Adrenal gland (tissue), 12 donors: ENCODE results near the gene LINC01488. TPM values are rescaled to one million over a fixed set of nuclear protein-coding genes. Genes with fewer than 3 reads are reported as not detected.

Experiments
- DNase-seq, 7 donors: peaks; one replicate each; pipeline ENCODE4 v3.0.0-alpha.2; 2019 to 2020
- H3K27ac ChIP-seq, 5 donors: fragments of 200-600 bp; sonication (generic) in 4 of 5; 1 replicate in 3 of 5; 2 replicates in 2 of 5; pipeline versions ENCODE4 v1.5.1 to v1.8.0; 2016 to 2020; ENCODE audit warnings: mild to moderate bottlenecking in 1 of 5
- H3K27me3 ChIP-seq: fragments of 200-600 bp; 2 replicates; pipeline ENCODE4 v1.8.0; 2021
- H3K36me3 ChIP-seq, 2 donors: fragments of 200-600 bp; replicated peaks in 1 of 2; 1 replicate in 1 of 2; 2 replicates in 1 of 2; pipeline versions ENCODE4 v1.5.1 to v1.8.0; 2018 to 2022
- H3K4me1 ChIP-seq, 2 donors: fragments of 200-600 bp; replicated peaks in 1 of 2; 1 replicate in 1 of 2; 2 replicates in 1 of 2; pipeline versions ENCODE4 v1.5.1 to v1.8.0; 2018 to 2021
- H3K4me3 ChIP-seq, 4 donors: fragments of 200-600 bp; sonication (generic) in 3 of 4; one replicate each; pipeline ENCODE4 v1.5.1; 2016 to 2018
- H3K9me3 ChIP-seq, 3 donors: fragments of 200-600 bp; sonication (generic) in 1 of 3; replicated peaks in 1 of 3; 1 replicate in 2 of 3; 2 replicates in 1 of 3; pipeline versions ENCODE4 v1.5.1 to v1.8.0; 2016 to 2021
- CTCF ChIP-seq, 6 experiments: fragments of 450-650 bp in 4 of 6; fragments of 200-600 bp in 2 of 6; sonication (generic) in 1 of 6; IDR thresholded peaks; 1 replicate in 5 of 6; 2 replicates in 1 of 6; pipeline versions ENCODE4 v1.5.1 to v1.8.0; 2016 to 2021; ENCODE audit warnings: antibody characterized with exemption in 6 of 6, mild to moderate bottlenecking in 2 of 6, moderate library complexity in 1 of 6
- POLR2A ChIP-seq, 2 donors: fragments of 450-650 bp; IDR thresholded peaks; one replicate each; pipeline ENCODE4 v1.6.1; 2017; ENCODE audit warnings: antibody characterized with exemption in 2 of 2, mild to moderate bottlenecking in 2 of 2, moderate library complexity in 1 of 2
- WGBS, 4 donors: extraction: QIAGEN DNeasy Blood & Tissue Kit in 2 of 4; methylation state at CpG; one replicate each; pipeline versions ENCODE4 v1.1.5 to v1.1.7; 2013 to 2017; 5-methylcytosine and 5-hydroxymethylcytosine counted together
- intact Hi-C, 2 donors: fragments of 100-400 bp; cut with DNase I; formaldehyde crosslinking; loops; one replicate each; pipeline versions ENCODE4 v1.14.1 to v1.15.0; 2022 to 2023
- polyA plus RNA-seq, 3 donors: library from polyadenylated mRNA; stranded (reverse); fragments of 200-250 nt in 2 of 3; fragments of 350-450 nt in 1 of 3; fragmentation: Illumina TruSeq in 1 of 3; extraction: RNeasy Lipid Tissue Mini Kit (QIAGEN cat#74804) in 1 of 3; gene quantifications; one replicate each; pipeline ENCODE4 v1.2.3, GENCODE V29; 2013 to 2014
- total RNA-seq, 9 donors: library from RNA; depleted of rRNA in 4 of 9; stranded (reverse); fragments of >200 nt in 4 of 9; fragments of 120-200 nt in 1 of 9; fragmentation: NEBNext Ultra II Directional in 1 of 9; extraction: Animal tissue kit (Norgen Biotek cat#: 25700) in 1 of 9; gene quantifications; one replicate each; pipeline versions ENCODE4 v1.1.0 to v1.2.4, GENCODE V29; 2013 to 2023
- donor health status: healthy with polysubstance abuse.
- donor health status: Bipolar disorder and iron deficiency.
- donor health status: DM: yes; HTN: yes; CAD: no.
- donor health status: DM: no; HTN: no; CAD: no.
- donor health status: DM: no; HTN: no; CAD: no.
- donor health status: DM: yes; HTN: yes; CAD: no.

Gene LINC01488
- total and polyA plus RNA-seq, 12 donors: not detected

GRCh38 chr11:69453151-69453550 is 28.3 kb upstream of the LINC01488 start:
- Histone ChIP-seq H3K4me3 (no peak overlapping the region), H3K9me3 (peaks cover 0 to 4% (median 0%) of the 10 kb centered on the region in 3 donors), H3K36me3 (no peaks in the 10 kb centered on the region), H3K27me3 (no peaks in the 10 kb centered on the region), H3K27ac (no peak overlapping the region), H3K4me1 (peaks cover 0 to 16% of the 10 kb centered on the region in 2 donors)
- DNase-seq: no peak
- TF ChIP-seq POLR2A (IDR thresholded peaks at IDR 0.05) (no peak), CTCF (IDR thresholded peaks at IDR 0.05) (no peak)
- intact Hi-C loops: no loop called here
- WGBS, 4 donors: 83 to 96% (median 87%) methylated on average over 3 to 6 of the region's 6 CpGs

- TF ChIP-seq POLR2A (IDR thresholded peaks at IDR 0.05): no peak
- TF ChIP-seq CTCF (IDR thresholded peaks at IDR 0.05): no peak
- H3K4me3 ChIP-seq: no peak overlapping the region
- WGBS, 4 donors: 85 to 96% (median 91%) methylated on average over 5 to 7 of the region's 7 CpGs
Observed at GRCh38 chr11:69454018-69454417, 27.4 kb upstream of the LINC01488 start.

DNA sequence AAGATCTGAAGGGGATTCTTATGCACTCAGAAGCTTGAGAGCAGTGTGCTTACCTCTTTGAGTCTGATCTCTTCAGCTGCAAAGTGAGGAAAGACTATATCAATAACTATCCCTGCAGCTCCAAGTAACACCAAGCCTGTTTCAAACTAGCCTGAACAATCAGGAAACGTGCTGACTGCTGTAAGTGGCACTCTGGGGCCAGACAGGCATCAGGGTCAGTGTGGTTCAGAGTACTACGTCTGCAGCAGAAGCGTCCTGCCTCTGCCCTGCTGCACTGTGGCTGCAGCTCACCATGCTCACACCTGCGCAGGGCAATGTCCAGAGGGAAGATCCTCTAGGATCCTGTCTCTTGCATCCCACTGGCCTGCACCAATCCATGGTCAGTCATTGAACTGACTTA is 25.5 kb upstream of the LINC01488 start:
- Histone ChIP-seq H3K27me3 (no peaks in the 10 kb centered on the region), H3K36me3 (no peaks in the 10 kb centered on the region), H3K4me3 (no peak overlapping the region), H3K9me3 (peaks cover 0 to 4% (median 0%) of the 10 kb centered on the region in 3 donors), H3K4me1 (no peaks in the 10 kb centered on the region), H3K27ac (no peak overlapping the region)
- DNase-seq: no peak
- WGBS, 4 donors: 67 to 88% (median 81%) methylated on average over 1 to 4 of the region's 4 CpGs
- intact Hi-C loops: no loop called here
- TF ChIP-seq POLR2A (IDR thresholded peaks at IDR 0.05) (no peak), CTCF (IDR thresholded peaks at IDR 0.05) (no peak)

More at GRCh38 chr11:69454018-69454417, 27.4 kb upstream of the LINC01488 start:
- Histone ChIP-seq H3K4me1 (peaks cover 0 to 14% of the 10 kb centered on the region in 2 donors), H3K27me3 (no peaks in the 10 kb centered on the region), H3K9me3 (peaks cover 0 to 4% (median 0%) of the 10 kb centered on the region in 3 donors), H3K27ac (no peak overlapping the region), H3K36me3 (no peaks in the 10 kb centered on the region)
- DNase-seq: no peak
- intact Hi-C loops: no loop called here

GRCh38 chr11:69456712-69457111 is 24.8 kb upstream of the LINC01488 start:
- DNase-seq: no peak
- no peak for TF ChIP-seq CTCF (IDR thresholded peaks at IDR 0.05)
- no peak for TF ChIP-seq POLR2A (IDR thresholded peaks at IDR 0.05)
- intact Hi-C loops: no loop called here
- no peaks in the 10 kb centered on the region for H3K4me1 ChIP-seq
- H3K36me3 ChIP-seq: no peaks in the 10 kb centered on the region
- H3K4me3 ChIP-seq: no peak overlapping the region
- H3K9me3 ChIP-seq: peaks cover 0 to 4% (median 0%) of the 10 kb centered on the region in 3 donors
- H3K27me3 ChIP-seq: no peaks in the 10 kb centered on the region
- H3K27ac ChIP-seq: no peak overlapping the region
- 81 to 93% (median 89%) methylated on average over 2 to 4 of the region's 4 CpGs for WGBS, 4 donors
